Ureter (tissue), 1 donor: Measurements from ENCODE around the gene CCL22. TPM values are rescaled to one million over a fixed set of nuclear protein-coding genes. Genes with fewer than 3 reads are reported as not detected.
A peak's percentile ranks its signal among the peaks of the same experiment; 100 is the strongest.

ENCODE experiments used
- DNase-seq: peaks from one replicate; pipeline ENCODE4 v3.0.0-alpha.2; 2020; ENCODE audit warnings: low spot score
- total RNA-seq: library from RNA; stranded (reverse); gene quantifications from one replicate; pipeline ENCODE4 v1.2.4, GENCODE V29; 2023
- donor health status: DM: yes; HTN: yes; CAD: no.

The CCL22 gene
- total RNA-seq, 1 donor from 2014 or later = not detected

DNA sequence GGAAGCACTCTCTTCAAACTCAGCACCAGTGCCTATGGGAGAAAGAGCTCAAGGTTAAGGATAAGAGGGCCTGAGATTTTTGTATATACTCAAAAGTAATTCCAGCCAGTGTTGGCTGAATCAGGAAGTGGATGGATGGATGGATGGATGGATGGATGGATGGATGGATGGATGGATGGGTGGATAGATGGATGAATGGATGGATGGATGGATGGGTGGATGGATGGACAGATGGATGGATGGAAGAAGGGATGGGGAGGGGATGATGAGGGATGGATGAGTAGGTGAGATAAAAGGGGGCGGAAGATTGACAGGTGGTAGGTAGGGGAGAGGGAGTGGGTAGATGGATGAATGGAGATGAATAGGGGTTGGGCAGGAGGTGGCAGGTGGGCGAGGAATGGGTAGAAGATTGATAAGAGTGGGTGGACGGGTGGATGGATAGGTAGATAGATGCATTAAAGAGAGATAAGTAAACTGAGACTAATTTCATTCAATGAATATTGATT is 17.8 kb downstream of the CCL22 start:
- no peak for DNase-seq

DNA sequence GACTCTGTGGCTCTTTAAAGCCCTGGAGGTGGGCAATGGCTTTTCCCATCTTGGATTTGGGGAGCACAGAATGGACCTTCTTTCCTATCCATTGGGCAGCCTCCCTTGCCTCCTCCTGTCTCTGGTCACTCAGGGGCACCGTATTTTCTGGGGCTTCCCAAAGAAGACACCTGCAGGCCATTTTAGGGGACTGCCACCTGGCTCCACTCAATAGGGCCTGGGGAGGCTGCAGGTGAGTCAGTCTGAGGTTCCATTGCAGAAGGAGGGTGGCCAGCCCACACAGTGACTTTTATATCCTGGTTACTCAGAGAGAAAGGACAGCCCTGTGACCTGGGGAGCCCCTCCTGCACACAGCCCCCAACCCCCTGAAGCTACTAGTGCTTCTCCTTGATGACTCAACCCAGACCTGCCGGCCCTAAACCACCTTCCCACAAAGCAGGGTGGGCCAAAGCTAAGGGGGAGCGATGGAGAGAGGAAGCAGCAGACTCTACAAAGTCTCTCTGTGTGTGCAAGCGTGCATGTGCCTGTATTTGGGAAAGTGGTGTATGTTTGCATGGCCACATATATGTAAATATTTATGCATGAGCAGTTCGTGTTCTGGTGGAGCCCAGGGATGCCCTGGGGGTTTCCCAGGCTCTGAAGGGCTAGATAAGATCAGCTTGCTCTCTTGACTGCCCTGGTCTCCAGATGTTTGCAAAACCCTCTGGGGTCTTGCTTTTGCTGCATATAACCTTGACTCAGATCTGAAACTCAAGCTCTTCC is 18.7 kb downstream of the CCL22 start:
- no peak for DNase-seq

DNA sequence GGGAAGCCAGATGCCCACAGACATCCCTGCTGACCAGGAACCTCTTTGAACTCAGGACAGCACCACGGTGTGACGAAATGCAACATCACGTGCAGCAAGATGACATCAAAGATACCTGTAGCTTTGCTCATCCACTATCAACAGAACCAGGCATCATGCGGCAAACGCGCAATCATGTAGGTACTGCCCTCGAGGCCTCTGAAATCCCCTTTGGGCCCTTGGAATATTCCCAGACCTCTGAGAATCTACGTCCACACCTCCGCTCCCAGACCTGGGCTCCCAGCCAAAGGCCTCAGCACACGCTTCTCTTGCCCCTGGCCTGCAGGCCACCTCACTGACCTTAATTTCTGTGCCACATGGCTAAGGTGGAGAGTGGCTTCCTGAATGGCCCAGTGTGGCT is 21.0 kb downstream of the CCL22 start:
- DNase-seq = no peak

DNA sequence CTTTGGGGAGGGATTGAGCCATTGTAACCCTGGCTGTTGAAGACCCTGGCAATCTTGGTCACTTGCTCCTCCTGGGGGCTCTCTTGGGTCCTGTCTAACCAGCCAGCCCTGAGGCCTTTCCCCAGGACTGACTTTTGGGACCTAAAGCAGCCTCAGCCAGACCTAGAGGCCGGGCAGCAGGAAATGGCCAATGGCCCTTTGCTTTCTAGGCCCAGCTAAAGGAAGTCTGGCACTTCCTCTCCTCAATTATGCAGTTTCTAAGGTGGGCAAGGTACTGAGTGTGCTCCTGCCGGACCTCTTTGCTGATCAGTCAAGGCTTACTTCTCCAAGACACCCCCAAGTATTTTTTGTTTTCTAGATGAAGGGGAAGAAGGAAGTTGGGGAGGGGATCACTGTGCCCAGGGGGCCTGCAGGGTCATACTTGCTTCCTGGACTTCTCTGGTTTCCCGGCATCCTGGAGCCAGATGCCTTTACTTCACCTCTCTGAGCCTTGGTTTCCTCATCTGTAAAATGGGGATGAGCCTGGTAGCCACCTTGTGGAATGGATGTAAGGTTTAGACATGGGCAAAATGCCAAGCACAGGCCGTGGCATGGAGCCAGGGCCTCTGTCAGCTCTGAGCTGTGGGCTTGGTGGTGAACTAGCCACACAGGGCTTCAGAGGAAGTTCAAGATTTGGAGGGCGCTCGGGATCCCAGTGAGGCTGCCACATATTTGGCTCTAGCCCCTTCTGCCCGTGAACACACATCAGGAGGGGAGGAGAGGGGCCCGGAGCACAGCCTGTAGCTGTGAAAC is 22.3 kb downstream of the CCL22 start:
- DNase-seq = no peak

DNA sequence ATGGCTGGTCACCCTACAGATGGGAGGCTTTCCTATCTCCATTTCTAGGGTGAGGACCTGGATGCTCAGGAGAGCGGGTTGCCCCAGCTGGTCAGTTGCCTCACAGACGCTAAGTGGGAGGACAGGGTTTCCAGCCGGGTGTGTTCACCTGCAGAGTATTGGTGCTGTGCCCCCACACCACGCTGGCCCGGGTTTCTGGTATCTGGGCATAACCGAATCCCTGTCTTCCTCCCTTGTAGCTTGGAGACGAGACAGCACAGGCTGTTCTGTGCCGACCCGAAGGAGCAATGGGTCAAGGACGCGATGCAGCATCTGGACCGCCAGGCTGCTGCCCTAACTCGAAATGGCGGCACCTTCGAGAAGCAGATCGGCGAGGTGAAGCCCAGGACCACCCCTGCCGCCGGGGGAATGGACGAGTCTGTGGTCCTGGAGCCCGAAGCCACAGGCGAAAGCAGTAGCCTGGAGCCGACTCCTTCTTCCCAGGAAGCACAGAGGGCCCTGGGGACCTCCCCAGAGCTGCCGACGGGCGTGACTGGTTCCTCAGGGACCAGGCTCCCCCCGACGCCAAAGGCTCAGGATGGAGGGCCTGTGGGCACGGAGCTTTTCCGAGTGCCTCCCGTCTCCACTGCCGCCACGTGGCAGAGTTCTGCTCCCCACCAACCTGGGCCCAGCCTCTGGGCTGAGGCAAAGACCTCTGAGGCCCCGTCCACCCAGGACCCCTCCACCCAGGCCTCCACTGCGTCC is 23.4 kb downstream of the CCL22 start:
- DNase-seq = no peak

DNA sequence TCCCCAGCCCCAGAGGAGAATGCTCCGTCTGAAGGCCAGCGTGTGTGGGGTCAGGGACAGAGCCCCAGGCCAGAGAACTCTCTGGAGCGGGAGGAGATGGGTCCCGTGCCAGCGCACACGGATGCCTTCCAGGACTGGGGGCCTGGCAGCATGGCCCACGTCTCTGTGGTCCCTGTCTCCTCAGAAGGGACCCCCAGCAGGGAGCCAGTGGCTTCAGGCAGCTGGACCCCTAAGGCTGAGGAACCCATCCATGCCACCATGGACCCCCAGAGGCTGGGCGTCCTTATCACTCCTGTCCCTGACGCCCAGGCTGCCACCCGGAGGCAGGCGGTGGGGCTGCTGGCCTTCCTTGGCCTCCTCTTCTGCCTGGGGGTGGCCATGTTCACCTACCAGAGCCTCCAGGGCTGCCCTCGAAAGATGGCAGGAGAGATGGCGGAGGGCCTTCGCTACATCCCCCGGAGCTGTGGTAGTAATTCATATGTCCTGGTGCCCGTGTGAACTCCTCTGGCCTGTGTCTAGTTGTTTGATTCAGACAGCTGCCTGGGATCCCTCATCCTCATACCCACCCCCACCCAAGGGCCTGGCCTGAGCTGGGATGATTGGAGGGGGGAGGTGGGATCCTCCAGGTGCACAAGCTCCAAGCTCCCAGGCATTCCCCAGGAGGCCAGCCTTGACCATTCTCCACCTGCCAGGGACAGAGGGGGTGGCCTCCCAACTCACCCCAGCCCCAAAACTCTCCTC is 24.1 kb downstream of the CCL22 start:
- no peak for DNase-seq

DNA sequence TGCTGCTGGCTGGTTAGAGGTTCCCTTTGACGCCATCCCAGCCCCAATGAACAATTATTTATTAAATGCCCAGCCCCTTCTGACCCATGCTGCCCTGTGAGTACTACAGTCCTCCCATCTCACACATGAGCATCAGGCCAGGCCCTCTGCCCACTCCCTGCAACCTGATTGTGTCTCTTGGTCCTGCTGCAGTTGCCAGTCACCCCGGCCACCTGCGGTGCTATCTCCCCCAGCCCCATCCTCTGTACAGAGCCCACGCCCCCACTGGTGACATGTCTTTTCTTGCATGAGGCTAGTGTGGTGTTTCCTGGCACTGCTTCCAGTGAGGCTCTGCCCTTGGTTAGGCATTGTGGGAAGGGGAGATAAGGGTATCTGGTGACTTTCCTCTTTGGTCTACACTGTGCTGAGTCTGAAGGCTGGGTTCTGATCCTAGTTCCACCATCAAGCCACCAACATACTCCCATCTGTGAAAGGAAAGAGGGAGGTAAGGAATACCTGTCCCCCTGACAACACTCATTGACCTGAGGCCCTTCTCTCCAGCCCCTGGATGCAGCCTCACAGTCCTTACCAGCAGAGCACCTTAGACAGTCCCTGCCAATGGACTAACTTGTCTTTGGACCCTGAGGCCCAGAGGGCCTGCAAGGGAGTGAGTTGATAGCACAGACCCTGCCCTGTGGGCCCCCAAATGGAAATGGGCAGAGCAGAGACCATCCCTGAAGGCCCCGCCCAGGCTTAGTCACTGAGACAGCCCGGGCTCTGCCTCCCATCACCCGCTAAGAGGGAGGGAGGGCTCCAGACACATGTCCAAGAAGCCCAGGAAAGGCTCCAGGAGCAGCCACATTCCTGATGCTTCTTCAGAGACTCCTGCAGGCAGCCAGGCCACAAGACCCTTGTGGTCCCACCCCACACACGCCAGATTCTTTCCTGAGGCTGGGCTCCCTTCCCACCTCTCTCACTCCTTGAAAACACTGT is 25.0 kb downstream of the CCL22 start:
- no peak for DNase-seq

DNA sequence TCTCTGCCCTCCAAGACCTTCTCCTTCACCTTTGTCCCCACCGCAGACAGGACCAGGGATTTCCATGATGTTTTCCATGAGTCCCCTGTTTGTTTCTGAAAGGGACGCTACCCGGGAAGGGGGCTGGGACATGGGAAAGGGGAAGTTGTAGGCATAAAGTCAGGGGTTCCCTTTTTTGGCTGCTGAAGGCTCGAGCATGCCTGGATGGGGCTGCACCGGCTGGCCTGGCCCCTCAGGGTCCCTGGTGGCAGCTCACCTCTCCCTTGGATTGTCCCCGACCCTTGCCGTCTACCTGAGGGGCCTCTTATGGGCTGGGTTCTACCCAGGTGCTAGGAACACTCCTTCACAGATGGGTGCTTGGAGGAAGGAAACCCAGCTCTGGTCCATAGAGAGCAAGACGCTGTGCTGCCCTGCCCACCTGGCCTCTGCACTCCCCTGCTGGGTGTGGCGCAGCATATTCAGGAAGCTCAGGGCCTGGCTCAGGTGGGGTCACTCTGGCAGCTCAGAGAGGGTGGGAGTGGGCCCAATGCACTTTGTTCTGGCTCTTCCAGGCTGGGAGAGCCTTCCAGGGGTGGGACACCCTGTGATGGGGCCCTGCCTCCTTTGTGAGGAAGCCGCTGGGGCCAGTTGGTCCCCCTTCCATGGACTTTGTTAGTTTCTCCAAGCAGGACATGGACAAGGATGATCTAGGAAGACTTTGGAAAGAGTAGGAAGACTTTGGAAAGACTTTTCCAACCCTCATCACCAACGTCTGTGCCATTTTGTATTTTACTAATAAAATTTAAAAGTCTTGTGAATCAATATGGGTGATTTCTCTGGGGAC is 25.9 kb downstream of the CCL22 start:
- no peak for DNase-seq

DNA sequence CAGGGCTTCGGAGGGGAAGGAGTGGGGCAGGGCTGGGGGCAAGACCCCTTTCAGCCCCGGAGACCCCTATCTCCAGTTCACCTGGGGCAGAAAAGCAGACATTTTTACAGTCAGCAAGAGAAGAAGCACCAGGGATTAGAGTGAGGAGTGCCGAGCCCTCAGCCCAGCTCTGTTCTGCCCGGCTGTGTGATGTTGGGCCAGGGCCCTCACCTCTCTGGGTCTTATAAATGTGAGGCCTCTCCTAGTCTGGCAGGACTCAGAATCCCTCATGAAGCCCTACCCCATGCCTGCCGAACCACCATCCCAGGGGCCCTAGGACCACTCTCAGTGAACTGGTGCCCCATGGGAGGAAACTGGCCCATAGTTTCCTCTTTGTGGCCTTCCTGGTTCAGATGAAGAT is 26.5 kb downstream of the CCL22 start:
- no peak for DNase-seq

DNA sequence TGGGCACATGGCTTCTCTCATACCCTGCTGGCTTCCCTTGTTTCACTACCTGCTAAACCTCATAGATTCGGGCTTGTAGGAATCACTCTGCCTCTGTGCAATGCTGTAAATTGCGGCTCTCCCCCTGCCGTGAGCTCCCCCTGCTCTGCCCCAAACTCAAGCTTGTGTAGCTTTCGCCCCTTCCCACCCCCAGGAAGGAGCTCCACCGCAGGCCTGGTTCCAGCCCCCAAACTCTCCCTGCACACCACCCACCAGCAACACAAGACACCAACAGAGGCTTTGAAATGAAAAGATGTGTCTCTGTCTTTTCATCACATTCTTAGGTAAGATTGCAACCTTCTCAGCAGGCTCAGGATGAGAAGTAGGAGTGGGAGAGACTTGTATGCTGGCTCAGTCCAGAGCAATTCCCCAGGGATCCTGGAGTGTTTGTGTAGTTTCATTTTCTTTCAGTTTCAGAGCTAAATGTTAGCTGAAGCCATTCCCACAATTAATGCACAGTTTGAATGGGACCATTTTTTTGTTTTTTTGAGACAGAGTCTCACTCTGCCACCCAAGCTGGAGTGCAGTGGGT is 27.9 kb downstream of the CCL22 start:
- no peak for DNase-seq

DNA sequence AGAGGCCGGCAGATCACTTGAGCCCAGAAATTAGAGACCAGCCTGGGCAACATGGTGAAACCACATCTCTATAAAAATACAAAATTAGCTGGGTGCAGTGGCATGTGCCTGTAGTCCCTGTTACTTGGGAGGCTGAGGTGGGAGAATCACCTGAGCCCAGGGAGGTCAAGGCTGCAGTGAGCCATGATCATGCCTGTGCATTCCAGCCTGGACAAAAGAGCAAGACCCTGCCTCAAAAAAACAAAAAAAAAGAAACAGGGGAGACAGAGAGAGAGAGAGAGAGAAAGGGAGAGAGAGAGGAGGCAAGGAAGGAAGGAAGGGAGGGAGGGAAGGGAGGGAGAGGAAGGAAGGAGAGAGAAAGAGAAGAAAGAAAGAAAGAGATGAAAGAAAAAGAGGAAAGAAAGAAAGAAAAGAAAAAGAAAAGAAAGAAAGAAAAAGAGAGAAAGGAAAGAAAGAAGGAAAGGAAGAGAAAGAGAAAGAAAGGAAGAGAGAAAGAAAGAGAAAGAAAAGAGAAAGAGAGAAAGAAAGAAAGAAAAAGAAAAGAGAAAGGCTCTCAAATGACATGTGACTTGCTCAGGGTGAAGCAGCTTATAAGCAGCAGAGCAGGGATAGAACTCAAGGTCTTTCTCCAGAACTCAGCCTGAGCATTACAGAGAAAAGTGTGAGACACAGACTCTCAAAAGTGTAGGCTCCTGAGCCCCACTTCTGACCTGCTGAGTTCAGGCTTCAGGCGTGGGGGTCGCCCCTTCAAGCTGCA is 29.2 kb downstream of the CCL22 start:
- DNase-seq = no peak

DNA sequence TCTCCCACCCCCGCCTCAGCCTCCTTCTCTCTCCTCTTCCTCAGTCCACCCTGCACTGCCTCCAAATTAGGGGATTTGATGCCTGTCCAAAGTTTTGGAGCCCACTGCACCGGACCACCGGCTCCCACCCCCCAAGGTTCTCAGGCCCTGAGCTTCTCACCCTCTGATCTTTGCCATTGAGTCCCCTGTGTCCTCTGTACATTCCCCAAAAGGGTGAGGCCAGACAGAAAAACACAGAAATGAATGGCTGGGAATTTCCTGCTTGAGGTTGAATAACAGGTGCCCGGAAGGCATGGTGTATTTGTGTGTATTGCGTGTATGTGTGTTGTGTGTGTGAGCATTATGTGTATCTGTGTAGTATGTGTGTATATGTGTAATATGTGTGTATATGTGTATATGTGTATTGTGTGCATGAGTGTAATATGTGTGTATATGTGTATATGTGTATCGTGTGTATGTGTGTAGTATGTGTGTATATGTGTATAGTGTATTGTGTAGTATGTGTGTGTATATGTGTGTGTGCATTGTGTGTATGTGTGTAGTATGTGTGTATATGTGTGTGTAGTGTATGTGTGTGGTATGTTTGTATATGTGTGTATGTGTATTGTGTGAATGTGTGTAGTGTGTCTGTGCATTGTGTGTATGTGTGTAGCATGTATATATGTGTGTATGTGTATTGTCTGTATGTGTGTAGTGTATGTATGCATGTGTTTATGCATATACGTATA is 29.9 kb downstream of the CCL22 start:
- DNase-seq = no peak

DNA sequence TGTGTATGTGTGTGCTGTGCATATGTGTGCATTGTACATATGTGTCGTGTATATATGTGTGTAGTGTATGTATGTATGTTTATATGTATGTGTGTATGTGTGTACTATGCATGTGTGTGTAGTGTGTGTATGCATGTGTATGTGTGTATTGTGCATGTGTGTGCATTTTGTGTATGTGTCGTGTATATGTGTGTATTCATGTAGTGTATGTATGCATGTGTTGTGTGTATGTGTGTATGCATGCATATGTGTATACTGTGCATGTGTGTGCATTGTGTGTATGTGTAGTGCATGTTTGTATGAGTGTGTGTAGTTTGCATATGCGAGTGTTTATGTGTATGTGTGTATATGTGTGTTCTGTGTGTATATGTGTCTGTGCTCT is 30.5 kb downstream of the CCL22 start:
- no peak for DNase-seq

DNA sequence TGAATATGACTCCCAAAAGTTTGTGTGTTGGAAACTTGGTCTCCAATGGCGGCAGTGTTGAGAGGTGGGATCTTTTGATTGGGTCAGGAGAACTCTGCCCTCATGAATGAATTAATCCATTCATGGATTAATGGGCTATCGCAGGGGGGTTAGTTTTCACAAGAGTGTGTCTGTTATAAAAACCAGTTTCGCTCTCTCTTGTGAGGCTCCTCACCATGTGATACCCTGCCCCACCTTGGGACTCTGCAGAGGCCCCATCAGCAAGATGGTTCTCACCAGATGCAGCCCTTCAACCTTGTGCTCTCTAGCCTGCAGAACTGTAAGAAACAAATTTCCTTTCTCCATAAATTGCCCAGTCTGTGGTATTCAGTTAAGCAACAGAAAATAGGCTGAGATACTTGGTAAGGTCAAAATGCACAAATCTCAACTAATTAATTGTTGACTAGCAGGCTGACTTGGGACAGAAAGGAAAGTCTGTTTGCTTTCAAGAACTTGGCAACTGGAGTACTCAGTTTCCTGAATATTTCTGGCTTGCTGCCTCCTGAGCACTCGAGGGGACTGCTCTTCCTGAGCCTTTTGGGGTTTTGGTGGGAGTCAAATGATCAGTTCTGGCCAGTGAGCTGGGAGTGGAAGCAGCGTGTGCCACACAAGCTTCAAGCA is 32.2 kb downstream of the CCL22 start:
- DNase-seq = no peak

DNA sequence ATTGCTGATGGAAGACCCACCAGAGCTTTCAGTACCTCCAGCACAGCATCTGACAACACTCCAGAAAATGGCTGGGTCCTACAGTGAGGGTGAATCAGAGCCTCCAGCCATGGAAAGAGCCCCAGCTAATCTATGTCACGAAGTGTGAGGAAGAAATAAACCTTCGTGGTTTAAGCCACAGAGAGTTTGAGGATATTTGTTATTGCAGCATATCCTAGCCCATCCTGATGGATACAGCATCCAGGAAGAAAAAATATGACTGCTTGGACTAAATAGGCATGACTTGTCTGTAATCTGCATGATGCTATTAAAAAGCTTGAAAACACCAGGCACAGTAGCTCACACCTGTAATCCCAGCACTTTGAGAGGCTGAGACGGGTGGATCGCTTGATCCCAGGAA is 32.7 kb downstream of the CCL22 start:
- no peak for DNase-seq

DNA sequence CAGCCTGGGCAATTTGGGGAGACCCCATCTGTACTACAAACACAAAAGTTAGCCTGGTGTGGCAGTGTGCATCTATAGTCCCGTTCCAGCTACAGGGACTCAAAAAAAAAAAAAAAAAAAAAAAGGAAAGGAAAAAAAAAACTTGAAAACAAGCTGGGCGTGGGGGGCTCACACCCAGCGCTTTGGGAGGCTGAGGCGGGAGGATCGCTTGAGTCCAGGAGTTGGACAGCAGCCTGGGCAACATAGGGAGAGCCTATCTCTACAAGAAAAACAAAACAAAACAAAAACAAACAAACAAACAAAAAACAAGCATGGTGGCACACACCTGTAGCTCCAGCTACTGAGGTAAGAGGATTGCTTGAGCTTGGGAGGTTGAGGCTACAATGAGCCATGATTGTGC is 33.1 kb downstream of the CCL22 start:
- no peak for DNase-seq

DNA sequence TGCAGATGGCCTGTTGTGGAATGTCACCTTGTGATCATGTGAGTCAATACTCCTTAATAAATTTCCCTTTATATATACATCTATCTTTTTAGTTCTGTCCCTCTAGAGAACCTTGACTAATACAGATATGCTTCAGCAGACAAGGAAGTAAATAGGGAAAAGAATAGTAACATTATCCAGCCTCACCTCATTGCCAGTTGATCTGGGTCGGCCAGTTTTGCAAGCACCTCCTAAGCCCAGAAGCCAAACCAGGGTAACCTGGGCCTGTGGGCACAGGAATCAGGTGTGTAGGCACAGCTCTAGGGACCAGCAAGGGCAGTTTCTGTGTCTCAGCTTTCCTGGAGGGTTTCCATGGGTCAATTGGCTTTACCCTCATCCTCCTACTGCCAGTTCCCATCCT is 34.1 kb downstream of the CCL22 start:
- peak; percentile 77 for DNase-seq
